K562 (cell line): ENCODE data around the gene CEP131. TPM values are rescaled to one million over a fixed set of nuclear protein-coding genes. Genes with fewer than 3 reads are reported as not detected.

Experiments used
- CAMTA2 ChIP-seq: fragments of 250-450 bp; sonication (Bioruptor Pico); conservative IDR thresholded peaks from 2 replicates; pipeline ENCODE4 v1.5.1; 2022
- CEBPB ChIP-seq: fragments of 450-650 bp; IDR thresholded peaks from 2 replicates; pipeline ENCODE4 v1.6.1; 2016; ENCODE audit warnings: missing genetic modification characterization, missing compliant biosample characterization
- CTBP1 ChIP-seq: fragments of 450-650 bp; IDR thresholded peaks from 2 replicates; pipeline ENCODE4 v1.6.1; 2016; ENCODE audit warnings: borderline replicate concordance
- ESRRB ChIP-seq: fragments of 250-450 bp; sonication (Bioruptor Pico); IDR thresholded peaks from 2 replicates; pipeline ENCODE4 v1.5.0; 2020; ENCODE audit warnings: mild to moderate bottlenecking, moderate library complexity, borderline replicate concordance
- ETS2 ChIP-seq: IDR thresholded peaks from 2 replicates; pipeline ENCODE4 v1.6.1; 2016; ENCODE audit warnings: borderline replicate concordance, missing genetic modification characterization, mild to moderate bottlenecking, moderate library complexity, missing compliant biosample characterization; ENCODE audit not compliant: poor library complexity, severe bottlenecking
- ETV5 ChIP-seq: sonication (generic); formaldehyde crosslinking; IDR thresholded peaks from 2 replicates; pipeline ENCODE4 v1.4.0; 2020; ENCODE audit warnings: low read depth, mild to moderate bottlenecking, missing genetic modification reagents
- HMGN3 ChIP-seq: IDR thresholded peaks from 2 replicates; pipeline ENCODE4 v1.6.1; 2011; ENCODE audit warnings: borderline replicate concordance, low read depth, mild to moderate bottlenecking, mixed read lengths, low read length; ENCODE audit not compliant: insufficient read length; ENCODE audit errors: extremely low read depth
- MEF2A ChIP-seq: IDR thresholded peaks from 2 replicates; pipeline ENCODE4 v1.6.1; 2011; ENCODE audit warnings: low read depth, mild to moderate bottlenecking, low read length, moderate library complexity; ENCODE audit not compliant: control insufficient read depth
- MXI1 ChIP-seq: IDR thresholded peaks from 2 replicates; pipeline ENCODE4 v1.6.1; 2011; ENCODE audit warnings: low read depth, mild to moderate bottlenecking, improper control_type of control experiment, low read length
- NCOA6 ChIP-seq: fragments of 450-650 bp; IDR thresholded peaks from 2 replicates; pipeline ENCODE4 v1.6.1; 2017; ENCODE audit warnings: mild to moderate bottlenecking
- NEUROD1 ChIP-seq: fragments of 150-350 bp; IDR thresholded peaks from 2 replicates; pipeline ENCODE4 v1.6.1; 2014; ENCODE audit warnings: borderline replicate concordance, low read length, low read depth; ENCODE audit not compliant: partially characterized antibody
- RFX1 ChIP-seq: fragments of 450-650 bp; IDR thresholded peaks from 2 replicates; pipeline ENCODE4 v1.6.1; 2016; ENCODE audit warnings: mild to moderate bottlenecking, moderate library complexity
- SLC30A9 ChIP-seq: fragments of 250-450 bp; sonication (Bioruptor Pico); IDR thresholded peaks from 2 replicates; pipeline ENCODE4 v1.8.0; 2022; ENCODE audit warnings: mild to moderate bottlenecking, moderate library complexity
- TRIM24 ChIP-seq, 2 experiments: fragments of 450-650 bp; IDR thresholded peaks; 2 replicates each; pipeline ENCODE4 v1.6.1; 2016
- YY1 ChIP-seq, 3 experiments: IDR thresholded peaks; 2 replicates each; pipeline ENCODE4 v1.6.1; 2011; ENCODE audit warnings: low read length in 2 of 3, mild to moderate bottlenecking in 2 of 3, moderate library complexity in 2 of 3, borderline replicate concordance in 1 of 3, control low read depth in 1 of 3, low read depth in 1 of 3; ENCODE audit not compliant: insufficient read depth in 3 of 3, insufficient replicate concordance in 2 of 3, control insufficient read depth in 1 of 3, insufficient read length in 1 of 3; ENCODE audit errors: extremely low read depth in 1 of 3
- ZNF134 ChIP-seq: fragments of 250-450 bp; sonication (Bioruptor Pico); conservative IDR thresholded peaks from 2 replicates; pipeline ENCODE4 v1.4.0; 2020
- ZNF263 ChIP-seq: sonication (generic); formaldehyde crosslinking; IDR thresholded peaks from 2 replicates; pipeline ENCODE4 v1.8.0; 2022; ENCODE audit warnings: mild to moderate bottlenecking, missing genetic modification reagents, borderline replicate concordance
- ZNF551 ChIP-seq: fragments of 250-450 bp; sonication (Bioruptor Pico); IDR thresholded peaks from 2 replicates; pipeline ENCODE4 v1.5.0; 2021; ENCODE audit warnings: mild to moderate bottlenecking, moderate library complexity
- ZNF639 ChIP-seq, 2 experiments: fragments of 200-800 bp in 1 of 2; sonication (Bioruptor generic) in 1 of 2; sonication (generic) in 1 of 2; formaldehyde crosslinking in 1 of 2; IDR thresholded peaks in 1 of 2; conservative IDR thresholded peaks in 1 of 2; 2 replicates each; pipeline versions ENCODE4 v1.5.0 to v1.6.1; 2016 to 2020; ENCODE audit warnings: missing compliant biosample characterization in 1 of 2, missing genetic modification characterization in 1 of 2, missing genetic modification reagents in 1 of 2
- ZNF668 ChIP-seq: fragments of 250-450 bp; sonication (Bioruptor Pico); IDR thresholded peaks from 2 replicates; pipeline ENCODE4 v1.8.0; 2022; ENCODE audit warnings: mild to moderate bottlenecking, inconsistent platforms
- polyA plus RNA-seq, 8 experiments: library from polyadenylated mRNA; depleted of rRNA in 4 of 8; stranded (reverse) in 5 of 8; unstranded in 3 of 8; fragments of >200 nt; fragmentation: Nextera tagmentation in 2 of 8; fragmentation: Illumina TruSeq in 1 of 8; extraction: Ambion mirVana in 2 of 8; extraction: Trizol in 1 of 8; gene quantifications; 2 replicates each; pipeline versions ENCODE4 v1.2.1 to v1.2.3, GENCODE V29; 2011 to 2014; ENCODE audit warnings: inconsistent platforms in 1 of 8, missing spikeins in 1 of 8
- total RNA-seq, 7 experiments: library from RNA; depleted of rRNA in 6 of 7; stranded (reverse); fragments of >200 nt in 6 of 7; fragmentation: Illumina TruSeq in 2 of 7; extraction: Trizol in 2 of 7; gene quantifications; 2 replicates each; pipeline versions ENCODE4 v1.2.1 to v1.2.3, GENCODE V29; 2011 to 2021; ENCODE audit warnings: low replicate concordance in 1 of 7

CEP131 gene
- total and polyA plus RNA-seq, 9 of the 15 experiments (the other 6 are each of a cell fraction or from before 2014, with no cell fraction given): 0.24 to 21.2 (median 2.3) TPM

GRCh38 chr17:81222906-81223761 lies at the start of gene CEP131 (continued):
- no peak for TF ChIP-seq MEF2A
- TF ChIP-seq ESRRB (CRISPR knock-in tag): no peak
- no peak for TF ChIP-seq CEBPB (tag)
- peak; percentile 15; the same call in 1 of the 2 replicates for TF ChIP-seq ZNF263 (CRISPR knock-in tag)
- no peak for TF ChIP-seq ZNF551 (CRISPR knock-in tag)
- 0 out of 4 replicates have a peak, but pooled peaks of 1 of the 2 experiments have one; percentile 31 for TF ChIP-seq ZNF639 (CRISPR knock-in tag; conservative IDR thresholded peaks at IDR 0.05 in 1 of 2, IDR thresholded peaks at IDR 0.05 in 1 of 2)
- peak in 2 of 3 experiments; percentile 8 to 15 for TF ChIP-seq YY1 (IDR thresholded peaks at IDR 0.05; ENCODE audit: borderline replicate concordance in 1 of 3, control insufficient read depth in 1 of 3, extremely low read depth in 1 of 3, insufficient read depth in 3 of 3, insufficient read length in 1 of 3, insufficient replicate concordance in 2 of 3, low read depth in 1 of 3, low read length in 2 of 3)
- TF ChIP-seq NCOA6: no peak
- no peak for TF ChIP-seq CAMTA2
- no peak for TF ChIP-seq ZNF134 (CRISPR knock-in tag)
- TF ChIP-seq ZNF668 (CRISPR knock-in tag): no peak
- peak; percentile 98 for TF ChIP-seq NEUROD1
- TF ChIP-seq TRIM24 (IDR thresholded peaks at IDR 0.05): no peak
- peak; percentile 49; the same call in 1 of the 2 replicates for TF ChIP-seq RFX1
- peak; percentile 86; the same call in 1 of the 2 replicates for TF ChIP-seq CTBP1
- no peak; the same call in 1 of the 2 replicates for TF ChIP-seq ETV5 (CRISPR knock-in tag)
- TF ChIP-seq ETS2 (tag): no peak
- no peak for TF ChIP-seq MXI1
- no peak for TF ChIP-seq SLC30A9 (CRISPR knock-in tag)
- TF ChIP-seq HMGN3: peak; percentile 45
